OCI-LY1 (cell line): ENCODE measurements around the gene SLC2A4.

Experiments used
- CTCF ChIP-seq: fragments of 200-600 bp; sonication (generic), shearing (Covaris generic); IDR thresholded peaks from 2 replicates; pipeline ENCODE4 v1.5.1; 2017; ENCODE audit warnings: mild to moderate bottlenecking, antibody characterized with exemption, low read length, moderate library complexity, mixed read lengths
- EZH2 ChIP-seq: fragments of 200-600 bp; sonication (generic), shearing (Covaris generic); IDR thresholded peaks from 2 replicates; pipeline ENCODE4 v1.8.0; 2017; ENCODE audit warnings: borderline replicate concordance, mixed run types, mild to moderate bottlenecking, antibody characterized with exemption, low read length, moderate library complexity, mixed read lengths

- TF ChIP-seq CTCF (no peak), EZH2 (no peak)
These were observed 32.3 kb upstream of the SLC2A4 start for GRCh38 chr17:7249214-7249613.
